H9 (cell line): ENCODE measurements around the gene TIMM23. TPM values are rescaled to one million over a fixed set of nuclear protein-coding genes. Genes with fewer than 3 reads are reported as not detected.

Experiments
- DNase-seq: peaks from one replicate; pipeline ENCODE4 v3.0.0-alpha.2; 2017
- H2AFZ ChIP-seq: one replicate; pipeline ENCODE4 v1.6.1; 2013; ENCODE audit warnings: mild to moderate bottlenecking, low read length, control low read depth, moderate library complexity
- H2AK5ac ChIP-seq: 2 replicates; pipeline ENCODE4 v1.6.1; 2013; ENCODE audit warnings: low read length, control low read depth, mixed read lengths; ENCODE audit not compliant: insufficient read length
- H2BK120ac ChIP-seq: one replicate; pipeline ENCODE4 v1.6.1; 2013; ENCODE audit warnings: low read depth, mild to moderate bottlenecking, low read length, control low read depth, inconsistent platforms; ENCODE audit not compliant: poor library complexity, severe bottlenecking
- H2BK12ac ChIP-seq: 2 replicates; pipeline ENCODE4 v1.6.1; 2013; ENCODE audit warnings: low read length, control low read depth, mixed read lengths, low read depth; ENCODE audit not compliant: insufficient read length
- H2BK15ac ChIP-seq: 2 replicates; pipeline ENCODE4 v1.6.1; 2013; ENCODE audit warnings: low read depth, low read length, control low read depth
- H2BK20ac ChIP-seq: one replicate; pipeline ENCODE4 v1.6.1; 2013; ENCODE audit warnings: low read depth, mild to moderate bottlenecking, low read length, control low read depth, inconsistent platforms; ENCODE audit not compliant: poor library complexity, severe bottlenecking
- H2BK5ac ChIP-seq: 2 replicates; pipeline ENCODE4 v1.6.1; 2013; ENCODE audit warnings: low read length, control low read depth, mixed read lengths; ENCODE audit not compliant: insufficient read length
- H3K14ac ChIP-seq: 2 replicates; pipeline ENCODE4 v1.6.1; 2013; ENCODE audit warnings: low read length, control low read depth; ENCODE audit not compliant: insufficient read depth
- H3K18ac ChIP-seq: 2 replicates; pipeline ENCODE4 v1.6.1; 2013; ENCODE audit warnings: low read depth, mild to moderate bottlenecking, mixed read lengths, low read length, control low read depth; ENCODE audit not compliant: insufficient read length
- H3K23ac ChIP-seq: 2 replicates; pipeline ENCODE4 v1.6.1; 2013; ENCODE audit warnings: low read length, control low read depth, mixed read lengths, low read depth; ENCODE audit not compliant: insufficient read length
- H3K23me2 ChIP-seq: 2 replicates; pipeline ENCODE4 v1.6.1; 2013; ENCODE audit warnings: low read depth, mild to moderate bottlenecking, mixed read lengths, low read length, control low read depth; ENCODE audit not compliant: insufficient read length, poor library complexity, severe bottlenecking
- H3K27ac ChIP-seq: 2 replicates; pipeline ENCODE4 v1.5.1; 2013; ENCODE audit warnings: low read length, control low read depth, mixed read lengths, low read depth; ENCODE audit not compliant: insufficient read length
- H3K27me3 ChIP-seq: 2 replicates; pipeline ENCODE4 v1.6.1; 2013; ENCODE audit warnings: low read length, control low read depth, inconsistent platforms; ENCODE audit not compliant: insufficient read depth
- H3K4ac ChIP-seq: 2 replicates; pipeline ENCODE4 v1.6.1; 2013; ENCODE audit warnings: low read depth, mild to moderate bottlenecking, control low read depth, inconsistent platforms, low read length, moderate library complexity
- H3K4me1 ChIP-seq: 2 replicates; pipeline ENCODE4 v1.6.1; 2013; ENCODE audit warnings: low read length, control low read depth, inconsistent platforms; ENCODE audit not compliant: insufficient read depth
- H3K4me2 ChIP-seq: 2 replicates; pipeline ENCODE4 v1.6.1; 2013; ENCODE audit warnings: low read length, control low read depth, mixed read lengths; ENCODE audit not compliant: insufficient read length, insufficient read depth
- H3K56ac ChIP-seq: 2 replicates; pipeline ENCODE4 v1.6.1; 2013; ENCODE audit warnings: low read depth, mild to moderate bottlenecking, mixed read lengths, low read length, control low read depth; ENCODE audit not compliant: insufficient read length
- H3K79me1 ChIP-seq: 2 replicates; pipeline ENCODE4 v1.6.1; 2013; ENCODE audit warnings: low read depth, mild to moderate bottlenecking, moderate library complexity, low read length, control low read depth, inconsistent platforms; ENCODE audit not compliant: insufficient read depth, poor library complexity, severe bottlenecking
- H3K79me2 ChIP-seq: 2 replicates; pipeline ENCODE4 v1.6.1; 2013; ENCODE audit warnings: low read length, control low read depth, inconsistent platforms; ENCODE audit not compliant: insufficient read depth
- H3K9ac ChIP-seq: 2 replicates; pipeline ENCODE4 v1.6.1; 2013; ENCODE audit warnings: low read length, control low read depth, mixed read lengths; ENCODE audit not compliant: insufficient read length; ENCODE audit errors: extremely low read depth
- H3K9me3 ChIP-seq: one replicate; pipeline ENCODE4 v1.6.1; 2013; ENCODE audit warnings: low read depth, low read length, inconsistent platforms; ENCODE audit not compliant: control insufficient read depth
- H3T11ph ChIP-seq: one replicate; pipeline ENCODE4 v1.6.1; 2013; ENCODE audit warnings: mild to moderate bottlenecking, low read length, control low read depth, inconsistent platforms
- H4K20me1 ChIP-seq: one replicate; pipeline ENCODE4 v1.6.1; 2013; ENCODE audit not compliant: control insufficient read depth, insufficient read length, insufficient read depth
- H4K5ac ChIP-seq: 2 replicates; pipeline ENCODE4 v1.6.1; 2013; ENCODE audit warnings: low read depth, mild to moderate bottlenecking, mixed read lengths, low read length, control low read depth; ENCODE audit not compliant: insufficient read length
- H4K8ac ChIP-seq: replicated peaks from 2 replicates; pipeline ENCODE4 v1.6.1; 2013; ENCODE audit warnings: low read length, control low read depth, mixed read lengths, low read depth; ENCODE audit not compliant: insufficient read length
- H4K91ac ChIP-seq: 2 replicates; pipeline ENCODE4 v1.6.1; 2013; ENCODE audit warnings: low read depth, mild to moderate bottlenecking, moderate library complexity, mixed read lengths, low read length, control low read depth; ENCODE audit not compliant: insufficient read length
- H3K27ac Mint-ChIP-seq, 3 experiments: 2 replicates in 2 of 3; 3 replicates in 1 of 3; pipeline ENCODE4 v1.8.0; 2020 to 2021; ENCODE audit warnings: mixed read lengths in 3 of 3, mild to moderate bottlenecking in 1 of 3, moderate library complexity in 1 of 3
- H3K27me3 Mint-ChIP-seq: 2 replicates; pipeline ENCODE4 v1.8.0; 2021; ENCODE audit warnings: low read depth, mild to moderate bottlenecking, moderate library complexity, mixed read lengths
- H3K36me3 Mint-ChIP-seq, 3 experiments: 2 replicates in 2 of 3; 3 replicates in 1 of 3; pipeline ENCODE4 v1.8.0; 2020 to 2021; ENCODE audit warnings: low read depth in 3 of 3, mixed read lengths in 3 of 3; ENCODE audit not compliant: insufficient read depth in 1 of 3
- H3K4me1 Mint-ChIP-seq, 2 experiments: 2 replicates each; pipeline ENCODE4 v1.8.0; 2020; ENCODE audit warnings: mixed read lengths in 2 of 2
- H3K4me3 Mint-ChIP-seq, 2 experiments: 2 replicates in 1 of 2; 3 replicates in 1 of 2; pipeline ENCODE4 v1.8.0; 2020 to 2021; ENCODE audit warnings: mild to moderate bottlenecking in 2 of 2, mixed read lengths in 2 of 2, moderate library complexity in 1 of 2
- H3K9me3 Mint-ChIP-seq, 2 experiments: 2 replicates in 1 of 2; 3 replicates in 1 of 2; pipeline ENCODE4 v1.8.0; 2020; ENCODE audit warnings: mild to moderate bottlenecking in 2 of 2, mixed read lengths in 2 of 2, moderate library complexity in 1 of 2
- CTCF ChIP-seq: fragments of 200-600 bp; sonication (generic); conservative IDR thresholded peaks from 3 replicates; pipeline ENCODE4 v1.8.0; 2021; ENCODE audit warnings: antibody characterized with exemption, mild to moderate bottlenecking
- WGBS: extraction: QIAGEN DNeasy Blood & Tissue Kit; methylation state at CpG from one replicate; pipeline ENCODE4 v1.1.7; 2013; ENCODE audit warnings: missing lambda C conversion rate, low lambda C conversion rate, mixed read lengths; ENCODE audit not compliant: insufficient read length; ENCODE audit errors: extremely low coverage; 5-methylcytosine and 5-hydroxymethylcytosine counted together
- total RNA-seq: library from RNA; stranded (reverse); gene quantifications from 2 replicates; pipeline ENCODE4 v1.2.1, GENCODE V29; 2021

The TIMM23 gene
- total RNA-seq, 1 experiment from 2014 or later, result 105 TPM

GRCh38 chr10:46046261-46046660 lies 74.0 kb downstream of the TIMM23 start, which contains the start of gene MSMB:
TSS of gene MSMB (minus strand) at chr10:46046269. CDS start at chr10:46046237, 32 bp downstream.
- Histone ChIP-seq H3T11ph (no peak within 1 kb of the TSS), H3K14ac (no peak within 1 kb of the TSS), H2AFZ (no peak within 1 kb of the TSS), H3K4me1 (no peaks in the 10 kb centered on the region; the same call in 1 of the 2 replicates), H3K23ac (no peak within 1 kb of the TSS), H4K5ac (no peak within 1 kb of the TSS), H2BK15ac (no peak within 1 kb of the TSS), H4K8ac (no peak within 1 kb of the TSS), H3K27ac (no peak within 1 kb of the TSS), H4K20me1 (no peaks in the 10 kb centered on the region), H3K9ac (no peak within 1 kb of the TSS), H2BK20ac (no peak within 1 kb of the TSS), H3K23me2 (no peaks in the 10 kb centered on the region), H2BK5ac (no peak within 1 kb of the TSS), H3K27me3 (no peaks in the 10 kb centered on the region), H3K18ac (no peak within 1 kb of the TSS), H2AK5ac (no peak within 1 kb of the TSS), H2BK12ac (no peak within 1 kb of the TSS), H3K56ac (no peak within 1 kb of the TSS), H3K79me2 (no peaks in the 10 kb centered on the region), H3K4ac (no peak within 1 kb of the TSS), H3K4me2 (no peak within 1 kb of the TSS), H4K91ac (no peak within 1 kb of the TSS), H3K9me3 (no peaks in the 10 kb centered on the region), H2BK120ac (no peak within 1 kb of the TSS), H3K79me1 (no peaks in the 10 kb centered on the region)
- Mint-ChIP-seq H3K4me1 (peaks cover 13 to 17% of the 10 kb centered on the region in 2 experiments), H3K4me3 (no peak within 1 kb of the TSS), H3K36me3 (no peaks in the 10 kb centered on the region), H3K9me3 (no peaks in the 10 kb centered on the region), H3K27me3 (peaks cover 4% of the 10 kb centered on the region; the same call in 1 of the 2 replicates), H3K27ac (no peak within 1 kb of the TSS)
- WGBS, result no CpG with 5 or more reads among the region's 7 CpGs
- no peak for DNase-seq
- no peak for TF ChIP-seq CTCF
